HG02678 (cell line): Measurements from ENCODE around the gene CMKLR1.

Source experiments
- ATAC-seq: cut with Tn5 transposase; IDR thresholded peaks from one replicate; pipeline ENCODE4 v1.9.1; 2021; ENCODE audit warnings: mild to moderate bottlenecking, moderate library complexity; ENCODE audit not compliant: unreplicated experiment

Gene CMKLR1

DNA sequence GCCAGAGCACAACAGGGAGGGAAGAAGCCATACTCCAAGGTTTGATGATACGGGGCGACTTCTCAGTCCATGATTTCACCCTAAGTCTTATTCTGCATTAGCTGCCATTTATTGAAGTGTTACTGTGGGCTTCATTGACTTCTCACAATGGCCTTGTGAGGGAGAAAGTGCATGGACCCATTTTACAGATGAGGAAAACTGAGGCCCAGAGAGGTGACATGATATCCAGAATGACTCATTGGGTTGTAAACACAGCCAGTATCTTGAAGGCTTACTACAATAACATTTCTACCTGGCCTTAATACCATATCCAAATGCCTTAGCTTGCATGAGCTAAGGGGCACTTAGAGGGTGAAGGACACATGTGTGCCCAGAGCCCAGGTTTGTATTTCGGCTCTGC, 100.6 kb downstream of the CMKLR1 start:
- no peak for ATAC-seq
